Effector CD4-positive, alpha-beta T cell (primary cell): ENCODE data around the gene CHAD.
"Not testable (repeated sequence)": the region's sequence is repeated elsewhere in the genome, so short reads cannot be mapped to it uniquely, and the experiment has no call there.

Source experiments
- DNase-seq: peaks from one replicate; pipeline ENCODE4 v3.0.0-alpha.2; 2020

The CHAD gene

DNA sequence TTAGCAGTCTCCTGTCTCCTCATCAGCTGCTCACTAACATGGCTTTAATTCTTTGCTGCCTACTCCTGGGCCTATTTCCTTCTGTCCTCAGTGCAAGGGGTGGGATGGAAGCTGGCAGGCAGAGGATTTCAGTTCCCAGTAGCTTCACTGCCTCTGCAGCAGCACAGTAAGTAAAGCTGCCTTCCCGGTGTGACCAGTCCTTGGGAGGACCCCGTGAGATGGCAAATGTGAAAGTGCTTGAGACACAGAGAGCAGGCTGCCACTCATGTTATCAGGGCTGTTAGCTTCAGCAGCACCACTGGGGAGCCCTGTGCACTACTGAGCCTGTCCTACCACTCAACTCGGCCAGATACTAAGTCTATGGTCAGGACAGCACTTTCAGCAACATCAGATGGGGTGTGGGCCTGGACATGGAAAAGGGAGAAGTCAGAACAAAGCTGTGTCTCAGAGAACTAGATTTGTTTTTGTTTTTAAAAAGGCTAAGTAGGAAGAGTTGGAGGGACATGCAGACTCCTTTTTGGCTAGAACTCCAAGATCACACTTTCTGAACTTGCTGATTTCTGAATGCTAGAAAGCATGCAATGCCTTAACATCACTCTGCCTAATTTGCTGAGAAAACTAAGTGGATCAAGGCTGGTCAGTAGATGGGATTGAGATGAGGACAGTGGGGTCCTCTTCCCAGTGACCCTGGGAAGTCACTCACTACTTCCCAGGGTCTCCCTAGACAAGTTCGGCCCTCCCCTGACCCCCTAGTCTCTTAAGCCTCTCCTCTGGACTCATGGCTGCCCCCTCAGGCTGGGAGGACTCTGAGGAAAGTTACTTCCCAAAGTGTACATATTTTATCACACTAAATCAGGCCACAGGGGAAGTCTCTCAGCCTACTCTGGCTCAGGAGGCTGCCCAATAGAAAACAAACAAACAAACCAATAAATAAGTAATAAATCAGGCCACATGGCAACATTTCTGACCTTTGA lies 41.6 kb downstream of the CHAD start:
- no peak for DNase-seq

DNA sequence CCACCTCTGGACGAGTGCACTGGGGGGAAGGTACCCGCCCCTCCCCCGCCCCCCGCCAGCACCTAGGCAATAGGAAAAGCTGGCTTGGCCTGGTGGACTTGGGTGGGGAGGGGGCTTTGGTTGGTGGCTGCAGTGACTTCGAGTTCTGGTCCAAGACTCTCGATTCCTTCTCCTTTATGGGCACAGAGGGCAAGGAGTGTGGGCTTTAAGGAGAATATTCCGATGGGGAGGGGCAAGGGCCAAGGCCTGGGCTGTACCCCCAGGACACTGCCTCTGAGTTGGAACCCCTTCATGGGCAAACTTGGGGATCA lies 42.3 kb downstream of the CHAD start:
- DNase-seq = no peak

DNA sequence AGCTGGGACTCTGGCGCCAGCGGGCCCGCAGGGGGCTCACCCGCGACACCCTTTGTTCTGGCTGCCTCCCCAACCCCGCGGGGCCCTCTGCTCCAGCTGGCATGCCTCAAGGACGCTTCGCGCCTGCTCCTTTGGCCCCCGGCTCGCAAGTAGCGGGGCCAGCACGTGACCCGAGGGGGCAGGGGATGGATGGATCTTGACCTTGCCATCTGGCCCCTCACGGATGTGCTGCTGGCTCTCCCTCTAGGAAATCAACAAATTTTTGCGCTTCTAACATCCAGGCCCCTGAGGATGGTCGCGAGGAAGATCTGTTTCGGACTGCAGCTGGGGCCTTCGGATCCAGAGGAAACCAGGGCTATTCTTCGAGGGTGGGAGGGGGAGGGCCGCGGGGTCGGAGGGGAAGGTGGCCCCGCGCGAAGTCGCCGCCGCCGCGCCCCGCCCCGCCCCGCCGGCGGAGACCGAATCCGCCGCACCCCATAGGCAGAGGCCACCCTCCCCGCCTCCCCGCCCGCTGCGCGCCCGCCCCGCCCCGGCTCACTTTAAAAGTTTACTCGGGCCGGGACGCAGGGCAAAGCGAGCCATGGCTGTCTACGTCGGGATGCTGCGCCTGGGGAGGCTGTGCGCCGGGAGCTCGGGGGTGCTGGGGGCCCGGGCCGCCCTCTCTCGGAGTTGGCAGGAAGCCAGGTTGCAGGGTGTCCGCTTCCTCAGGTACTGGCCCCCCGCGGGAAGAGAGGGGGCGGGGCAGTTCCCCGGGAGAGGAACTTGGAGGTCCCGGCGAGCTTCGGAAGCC lies 42.8 kb downstream of the CHAD start, which contains the start of gene ACSF2:
ACSF2 (plus strand) TSS at position 537 of the 790 bp plus-strand sequence; CDS start at position 581, 44 bp downstream.
- peak; percentile 61 for DNase-seq

DNA sequence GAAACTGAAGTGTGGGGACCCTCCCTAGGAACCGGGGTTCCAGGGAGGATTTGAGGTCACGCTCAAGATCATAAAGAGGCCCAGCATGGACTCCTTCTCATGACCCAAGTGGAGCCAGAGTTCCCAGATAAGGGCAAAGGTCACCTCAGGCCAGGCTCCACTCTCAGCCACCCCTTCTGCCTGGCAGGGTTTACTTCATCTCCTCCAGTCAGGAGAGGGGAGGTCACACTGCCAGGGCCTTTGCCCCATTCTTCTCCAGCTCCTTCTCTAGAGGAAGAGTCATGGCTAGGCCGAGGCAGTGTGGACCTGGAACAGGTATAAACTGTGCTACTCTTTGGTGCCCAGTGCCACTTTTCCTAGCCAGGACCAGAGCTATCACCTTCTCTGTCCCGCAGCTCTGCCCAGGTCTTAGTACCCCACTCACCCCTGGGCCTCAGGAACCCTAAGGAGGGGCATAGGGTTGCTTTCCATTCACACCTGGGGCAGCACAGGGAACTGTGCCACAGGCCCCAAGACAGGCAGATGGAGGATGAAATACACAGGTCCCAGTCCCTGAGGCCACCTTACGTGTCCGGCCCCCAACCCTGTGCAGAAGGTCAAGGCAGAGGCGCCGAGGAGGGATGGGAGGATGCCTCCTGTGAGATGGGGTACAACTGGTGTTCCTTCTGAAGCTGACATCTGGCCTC lies 43.5 kb downstream of the CHAD start:
- no peak for DNase-seq

DNA sequence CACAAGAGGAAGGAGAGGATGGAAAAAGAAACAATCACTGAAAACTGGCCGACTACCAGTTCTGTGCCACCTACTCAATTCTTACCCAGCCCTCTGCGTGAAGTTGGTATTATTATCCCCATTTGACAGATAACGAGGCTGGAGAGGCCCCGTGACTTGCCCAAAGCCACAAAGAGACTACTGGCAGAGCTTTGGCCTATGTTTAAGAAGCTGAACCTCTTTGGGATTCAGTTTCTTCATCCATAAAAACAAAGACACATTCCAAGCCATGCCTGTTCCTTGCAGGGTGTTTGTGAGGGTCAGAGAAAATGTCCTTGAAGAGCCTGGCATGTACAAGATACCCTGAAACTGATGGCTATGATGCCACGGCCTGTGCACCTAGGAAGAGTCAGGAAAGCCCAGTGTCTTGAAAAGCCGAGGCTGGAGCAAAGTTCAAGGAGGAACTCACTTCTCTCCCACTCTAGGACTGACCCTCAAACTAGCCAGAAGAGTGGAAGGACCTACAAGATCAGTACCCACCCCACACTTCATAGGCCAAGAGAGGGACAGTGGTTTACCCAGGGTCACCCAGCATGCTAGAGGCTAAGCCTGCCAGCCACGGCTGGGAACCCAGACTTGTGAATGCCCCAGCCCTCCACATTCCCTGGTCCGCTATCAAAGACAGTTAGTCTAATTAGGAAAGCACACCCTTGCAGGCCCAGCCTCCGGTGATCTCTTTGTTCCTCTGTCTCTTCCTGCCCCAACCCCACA lies 44.3 kb downstream of the CHAD start:
- no peak for DNase-seq

DNA sequence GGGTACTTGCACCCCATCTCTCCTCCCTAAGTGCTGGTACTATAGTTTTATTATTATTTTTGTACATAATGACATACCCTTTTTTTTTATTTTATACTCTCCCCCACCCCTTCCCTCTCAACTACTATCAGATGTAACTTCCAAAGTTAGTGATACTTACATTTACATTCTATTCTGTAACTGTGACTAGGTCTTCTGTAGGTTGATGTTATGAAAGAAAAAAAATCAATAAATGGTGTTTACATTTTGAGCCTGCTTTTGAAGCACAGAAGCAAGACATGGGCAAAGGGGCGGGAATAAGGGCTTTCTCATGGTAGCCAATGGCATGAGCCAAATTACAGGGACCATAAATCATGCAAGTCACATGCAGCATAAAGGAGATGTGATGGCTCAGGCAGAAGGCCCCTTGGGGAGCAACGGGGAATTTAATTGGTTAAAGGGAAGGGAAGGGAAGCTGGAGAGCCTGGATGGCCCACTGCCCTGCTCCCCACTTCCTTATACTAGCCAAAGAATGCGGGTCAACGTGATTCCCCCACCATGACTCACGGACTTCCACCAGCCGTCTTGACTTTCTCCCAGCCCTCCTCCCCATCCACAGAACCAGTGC lies 45.0 kb downstream of the CHAD start:
- DNase-seq = no peak

DNA sequence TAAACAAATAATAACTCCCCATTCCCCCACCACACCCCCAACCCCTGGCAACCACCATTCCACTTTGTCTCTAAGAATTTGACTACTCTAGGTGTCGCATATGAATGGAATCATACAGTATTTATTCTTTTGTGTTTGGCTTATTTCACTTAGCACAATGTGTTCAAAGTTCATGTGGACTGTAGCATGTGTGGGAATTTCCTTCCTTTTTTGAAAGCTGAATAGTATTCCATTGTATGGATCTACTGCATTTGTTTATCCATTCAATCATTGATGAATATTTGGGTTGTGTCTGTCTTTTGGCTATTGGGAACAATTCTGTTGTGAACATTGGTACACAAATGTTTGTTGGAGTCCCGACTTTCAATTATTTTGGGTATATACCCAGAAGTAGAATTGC lies 45.9 kb downstream of the CHAD start:
- no peak for DNase-seq

DNA sequence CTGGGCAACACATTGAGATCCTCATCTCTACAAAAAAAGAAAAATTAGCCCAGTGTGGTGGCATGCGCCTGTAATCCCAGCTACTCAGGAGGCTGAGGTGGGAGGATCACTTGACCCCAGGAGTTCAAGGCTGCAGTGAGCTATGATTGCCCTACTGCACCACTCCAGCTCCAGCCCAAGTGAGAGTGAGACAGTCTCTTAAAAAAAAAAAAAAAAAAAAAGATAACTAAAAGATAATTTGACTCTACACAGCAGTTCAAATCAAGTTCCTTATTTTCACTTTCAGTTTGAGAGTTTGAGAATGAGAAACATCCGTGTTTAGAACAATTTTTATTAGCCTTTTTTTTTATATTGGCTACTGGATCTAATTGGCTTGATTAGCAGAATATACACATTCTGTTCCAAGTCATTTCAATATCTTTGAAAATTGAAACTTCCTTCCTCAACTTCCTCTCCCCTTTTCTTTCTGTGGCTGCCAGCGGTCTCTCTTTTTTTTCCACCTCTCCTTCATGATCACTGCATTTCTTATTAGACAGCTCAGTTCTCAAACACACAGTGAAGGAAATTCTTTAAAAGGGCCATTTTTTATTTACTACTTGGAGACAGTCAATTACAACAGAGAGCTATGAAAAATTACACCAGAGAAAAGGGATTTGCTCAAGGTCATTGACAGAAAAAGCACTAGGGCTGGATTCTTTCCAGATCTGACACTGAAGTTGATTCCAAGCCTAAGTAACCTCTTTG lies 47.2 kb downstream of the CHAD start:
- no peak for DNase-seq

DNA sequence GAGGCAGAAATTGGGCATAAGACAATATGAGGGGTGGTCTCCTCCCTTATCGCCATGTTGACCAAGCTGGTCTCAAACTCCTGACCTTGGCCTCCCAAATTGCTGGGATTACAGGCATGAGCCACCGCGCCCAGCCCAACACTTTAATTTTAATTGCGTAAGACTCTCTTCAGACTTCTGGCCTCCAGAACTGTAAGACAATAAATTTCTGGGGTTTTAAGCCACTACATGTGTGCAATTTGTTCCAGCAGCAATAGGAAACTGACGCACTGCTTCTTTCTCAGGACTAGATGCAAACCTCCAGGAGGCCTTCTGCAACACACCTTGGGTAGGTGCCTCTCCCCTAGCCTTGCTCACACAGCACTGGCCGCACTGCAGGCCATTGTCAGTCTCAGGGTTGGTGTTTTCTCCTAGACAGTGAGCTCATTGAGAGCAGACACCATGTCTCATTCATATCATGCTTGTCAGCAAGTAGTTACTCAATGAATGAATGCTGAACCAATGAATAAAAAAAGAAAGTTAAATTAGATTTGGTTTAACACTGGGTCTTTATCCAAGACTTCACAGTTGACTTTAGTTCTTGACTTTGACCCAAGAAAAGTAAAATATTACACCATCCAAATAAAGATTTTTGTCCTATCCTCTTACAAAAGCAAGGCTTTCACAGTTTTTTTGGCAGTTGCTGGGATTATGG lies 48.1 kb downstream of the CHAD start:
- DNase-seq = no peak

DNA sequence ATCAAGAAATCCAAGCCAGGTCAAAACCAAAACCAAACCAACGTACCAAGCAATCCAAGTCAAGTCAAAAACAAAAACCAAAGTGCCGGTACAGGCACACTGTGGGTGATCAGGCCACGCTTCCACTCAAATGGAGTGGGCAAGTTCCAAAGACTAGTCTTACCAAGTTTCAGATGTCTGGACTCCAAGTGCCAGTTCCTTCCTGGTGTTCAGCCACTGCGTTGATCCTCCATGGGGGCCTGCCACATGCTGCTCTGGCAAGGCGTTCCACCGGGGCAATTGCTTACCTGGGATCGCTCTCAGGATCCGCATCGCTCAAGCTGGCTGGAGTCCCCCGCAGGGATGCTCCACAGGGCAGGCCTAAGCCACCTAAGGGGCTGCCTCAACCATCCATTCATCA lies 49.1 kb downstream of the CHAD start:
- DNase-seq = not testable (repeated sequence)

DNA sequence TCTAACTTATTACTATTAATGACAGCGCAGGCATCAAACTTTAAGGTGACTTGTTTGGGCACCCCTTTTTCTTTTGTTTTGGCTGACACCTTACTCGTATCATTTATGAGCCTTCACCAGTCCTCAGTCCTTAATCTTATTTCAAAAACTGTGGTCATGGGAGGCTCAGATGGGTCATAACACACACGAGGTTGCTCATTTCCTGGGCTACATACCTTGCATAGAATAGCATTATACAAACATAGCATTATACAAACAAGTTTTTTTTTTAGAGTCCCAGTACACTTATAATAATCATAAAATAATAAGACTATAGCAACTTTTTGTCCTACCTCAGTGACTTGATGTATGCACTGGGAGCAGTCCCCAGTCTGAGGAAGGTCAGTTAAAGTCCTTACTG lies 53.9 kb downstream of the CHAD start:
- DNase-seq = no peak
